Loucy (cell line): ENCODE results near the gene ANKRD13A.
"Not testable (repeated sequence)": the region's sequence is repeated elsewhere in the genome, so short reads cannot be mapped to it uniquely, and the experiment has no call there.

ENCODE experiments used
- H2AFZ ChIP-seq: fragments of 200-600 bp; sonication (generic); 2 replicates; pipeline ENCODE4 v1.6.0; 2016; ENCODE audit warnings: antibody characterized with exemption, mild to moderate bottlenecking, low read length, moderate library complexity
- H3F3A ChIP-seq: fragments of 200-600 bp; 2 replicates; pipeline ENCODE4 v1.6.0; 2016; ENCODE audit warnings: antibody characterized with exemption, low read depth, mild to moderate bottlenecking
- H3K27me3 ChIP-seq: fragments of 200-600 bp; sonication (generic); 2 replicates; pipeline ENCODE4 v1.6.1; 2014; ENCODE audit warnings: low read length, mild to moderate bottlenecking; ENCODE audit not compliant: insufficient read depth, poor library complexity, severe bottlenecking
- H3K36me3 ChIP-seq: fragments of 200-600 bp; sonication (generic); 2 replicates; pipeline ENCODE4 v1.6.1; 2016; ENCODE audit warnings: low read length; ENCODE audit not compliant: insufficient read depth
- H3K4me1 ChIP-seq: fragments of 200-600 bp; sonication (generic); 2 replicates; pipeline ENCODE4 v1.5.1; 2014; ENCODE audit warnings: low read length, mild to moderate bottlenecking; ENCODE audit not compliant: insufficient read depth, poor library complexity, severe bottlenecking
- H3K4me2 ChIP-seq: fragments of 200-600 bp; sonication (generic); 2 replicates; pipeline ENCODE4 v1.6.0; 2014; ENCODE audit warnings: antibody characterized with exemption, low read length, low read depth, mild to moderate bottlenecking; ENCODE audit not compliant: poor library complexity, severe bottlenecking
- H3K4me3 ChIP-seq: fragments of 200-600 bp; sonication (generic); 2 replicates; pipeline ENCODE4 v1.5.1; 2014; ENCODE audit warnings: low read length, mild to moderate bottlenecking, mixed read lengths; ENCODE audit not compliant: poor library complexity, severe bottlenecking
- H3K79me2 ChIP-seq: fragments of 200-600 bp; sonication (generic); 2 replicates; pipeline ENCODE4 v1.6.1; 2014; ENCODE audit warnings: low read length; ENCODE audit not compliant: insufficient read depth
- H3K9ac ChIP-seq: fragments of 200-600 bp; sonication (generic); 2 replicates; pipeline ENCODE4 v1.6.0; 2014; ENCODE audit warnings: mild to moderate bottlenecking, low read depth, low read length, moderate library complexity; ENCODE audit not compliant: poor library complexity, severe bottlenecking
- H3K9me2 ChIP-seq: fragments of 200-600 bp; sonication (generic); replicated peaks from 2 replicates; pipeline ENCODE4 v1.6.1; 2016; ENCODE audit warnings: low read depth, low read length, mixed read lengths
- H3K9me3 ChIP-seq: fragments of 200-600 bp; sonication (generic); 2 replicates; pipeline ENCODE4 v1.6.1; 2014; ENCODE audit warnings: mild to moderate bottlenecking, antibody characterized with exemption, low read length, low read depth; ENCODE audit not compliant: insufficient read depth
- H4K20me1 ChIP-seq: fragments of 200-600 bp; sonication (generic); 2 replicates; pipeline ENCODE4 v1.6.0; 2014; ENCODE audit warnings: antibody characterized with exemption, low read length, mild to moderate bottlenecking; ENCODE audit not compliant: insufficient read depth, poor library complexity, severe bottlenecking
- EZH2phosphoT487 ChIP-seq: fragments of 200-600 bp; IDR thresholded peaks from 2 replicates; pipeline ENCODE4 v1.6.1; 2018; ENCODE audit warnings: antibody characterized with exemption, mild to moderate bottlenecking, moderate library complexity, borderline replicate concordance
- TF ChIP-seq, protein P1 (sequence below): fragments of 200-600 bp; sonication (generic); conservative IDR thresholded peaks from 2 replicates; pipeline ENCODE4 v1.5.1; 2014; ENCODE audit warnings: mild to moderate bottlenecking, antibody characterized with exemption, low read length

ANKRD13A gene

DNA sequence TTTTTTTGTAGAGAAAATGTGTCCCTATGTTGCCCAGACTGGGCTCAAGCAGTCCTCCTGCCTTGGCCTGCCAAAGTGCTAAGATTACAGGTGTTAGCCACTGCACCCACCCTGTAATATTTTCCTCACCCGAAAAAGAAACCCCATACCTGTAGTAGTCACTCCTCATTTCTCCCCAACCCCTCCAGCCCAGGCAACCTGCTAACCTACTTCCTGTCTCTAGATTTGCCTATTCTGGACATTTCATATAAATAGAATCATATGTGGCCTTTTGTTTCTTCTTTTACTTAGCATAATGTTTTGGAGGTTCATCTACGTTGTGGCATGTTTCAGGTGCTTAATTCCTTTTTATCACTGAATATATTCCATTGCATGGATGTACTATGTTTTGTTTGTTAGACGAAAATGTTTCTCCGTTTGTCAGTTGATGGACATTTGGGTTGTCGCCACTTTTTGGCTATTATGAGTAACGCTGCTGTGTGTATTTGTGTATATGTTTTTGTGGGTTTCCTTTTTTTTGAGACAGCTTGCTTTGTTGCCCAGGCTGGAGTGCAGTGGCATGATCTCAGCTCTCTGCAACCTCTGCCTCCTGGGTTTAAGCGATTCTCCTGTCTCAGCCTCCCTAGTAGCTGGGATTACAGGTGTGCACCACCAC, 6.2 kb downstream of the ANKRD13A start:
- Histone ChIP-seq H3K4me2 (peak overlapping the region; percentile 35), H3K36me3 (no peaks in the 10 kb centered on the region), H3K4me1 (peaks cover 19% of the 10 kb centered on the region), H3K4me3 (no peak overlapping the region), H3K79me2 (peaks cover 79% of the 10 kb centered on the region), H2AFZ (no peak overlapping the region), H3K9ac (no peak overlapping the region), H3K27me3 (no peaks in the 10 kb centered on the region), H3K9me2 (no peaks in the 10 kb centered on the region), H4K20me1 (no peaks in the 10 kb centered on the region), H3K9me3 (no peaks in the 10 kb centered on the region), H3F3A (0 out of 2 replicates have a peak, but pooled peaks cover 4% of the 10 kb centered on the region)
- no peak for TF ChIP-seq EZH2phosphoT487
- TF ChIP-seq, protein P1, sequence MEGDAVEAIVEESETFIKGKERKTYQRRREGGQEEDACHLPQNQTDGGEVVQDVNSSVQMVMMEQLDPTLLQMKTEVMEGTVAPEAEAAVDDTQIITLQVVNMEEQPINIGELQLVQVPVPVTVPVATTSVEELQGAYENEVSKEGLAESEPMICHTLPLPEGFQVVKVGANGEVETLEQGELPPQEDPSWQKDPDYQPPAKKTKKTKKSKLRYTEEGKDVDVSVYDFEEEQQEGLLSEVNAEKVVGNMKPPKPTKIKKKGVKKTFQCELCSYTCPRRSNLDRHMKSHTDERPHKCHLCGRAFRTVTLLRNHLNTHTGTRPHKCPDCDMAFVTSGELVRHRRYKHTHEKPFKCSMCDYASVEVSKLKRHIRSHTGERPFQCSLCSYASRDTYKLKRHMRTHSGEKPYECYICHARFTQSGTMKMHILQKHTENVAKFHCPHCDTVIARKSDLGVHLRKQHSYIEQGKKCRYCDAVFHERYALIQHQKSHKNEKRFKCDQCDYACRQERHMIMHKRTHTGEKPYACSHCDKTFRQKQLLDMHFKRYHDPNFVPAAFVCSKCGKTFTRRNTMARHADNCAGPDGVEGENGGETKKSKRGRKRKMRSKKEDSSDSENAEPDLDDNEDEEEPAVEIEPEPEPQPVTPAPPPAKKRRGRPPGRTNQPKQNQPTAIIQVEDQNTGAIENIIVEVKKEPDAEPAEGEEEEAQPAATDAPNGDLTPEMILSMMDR = no peak

DNA sequence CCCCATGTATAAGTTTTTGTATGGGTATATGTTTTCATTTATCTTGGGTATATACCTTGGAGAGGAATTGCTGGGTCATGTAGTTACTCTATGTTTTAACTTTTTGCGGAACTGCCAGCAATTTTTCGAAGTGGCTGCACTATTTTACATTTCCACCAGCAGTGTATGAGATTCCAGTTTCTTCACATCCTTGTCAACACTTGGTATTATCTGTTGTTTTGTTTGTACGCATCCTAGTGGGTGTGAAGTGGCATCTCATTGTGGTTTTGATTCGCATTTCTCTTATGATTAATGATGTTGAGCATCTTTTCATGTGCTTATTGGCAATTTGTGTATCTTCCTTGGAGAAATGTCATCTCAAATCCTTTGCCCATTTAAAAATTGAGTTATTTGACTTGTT, 6.9 kb downstream of the ANKRD13A start:
- 0 out of 2 replicates have a peak, but pooled peaks cover 4% of the 10 kb centered on the region for H3F3A ChIP-seq
- H2AFZ ChIP-seq = no peak overlapping the region
- H3K4me3 ChIP-seq = no peak overlapping the region
- no peaks in the 10 kb centered on the region for H3K9me3 ChIP-seq
- H3K27me3 ChIP-seq = no peaks in the 10 kb centered on the region
- no peaks in the 10 kb centered on the region for H3K36me3 ChIP-seq
- H3K4me2 ChIP-seq = no peak overlapping the region
- H3K4me1 ChIP-seq = peaks cover 17% of the 10 kb centered on the region
- H4K20me1 ChIP-seq = no peaks in the 10 kb centered on the region
- H3K9ac ChIP-seq = no peak overlapping the region
- no peaks in the 10 kb centered on the region for H3K9me2 ChIP-seq
- TF ChIP-seq, protein P1 = no peak
- no peak for TF ChIP-seq EZH2phosphoT487
- H3K79me2 ChIP-seq = peaks cover 73% of the 10 kb centered on the region

DNA sequence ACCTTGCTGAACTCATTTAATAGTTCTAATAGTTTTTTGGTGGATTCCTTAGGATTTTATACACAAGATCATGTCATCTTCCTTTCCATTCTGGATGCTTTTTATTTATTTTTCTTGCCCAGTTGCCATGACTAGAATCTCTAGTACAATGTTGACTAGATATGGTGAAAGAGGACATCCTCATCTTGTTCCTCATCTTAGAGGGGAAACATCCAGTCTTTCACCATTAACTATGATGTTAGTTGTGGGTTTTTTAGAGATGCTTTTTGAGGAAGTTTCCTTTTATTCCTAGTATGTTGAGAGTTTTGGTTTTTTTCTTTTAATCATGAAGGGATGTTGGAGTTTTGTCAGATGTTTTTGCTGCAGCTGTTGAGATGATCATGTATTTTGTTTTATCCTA, 8.7 kb downstream of the ANKRD13A start:
- Histone ChIP-seq H3K27me3 (no peaks in the 10 kb centered on the region), H3K4me1 (peaks cover 14% of the 10 kb centered on the region), H3F3A (0 out of 2 replicates have a peak, but pooled peaks cover 4% of the 10 kb centered on the region), H3K4me2 (no peak overlapping the region), H3K9me2 (no peaks in the 10 kb centered on the region), H4K20me1 (no peaks in the 10 kb centered on the region), H3K36me3 (peaks cover 10% of the 10 kb centered on the region; the same call in 1 of the 2 replicates), H3K79me2 (peaks cover 58% of the 10 kb centered on the region), H3K9ac (no peak overlapping the region), H3K9me3 (no peaks in the 10 kb centered on the region), H3K4me3 (no peak overlapping the region), H2AFZ (no peak overlapping the region)
- TF ChIP-seq, protein P1 = no peak
- TF ChIP-seq EZH2phosphoT487 = no peak

DNA sequence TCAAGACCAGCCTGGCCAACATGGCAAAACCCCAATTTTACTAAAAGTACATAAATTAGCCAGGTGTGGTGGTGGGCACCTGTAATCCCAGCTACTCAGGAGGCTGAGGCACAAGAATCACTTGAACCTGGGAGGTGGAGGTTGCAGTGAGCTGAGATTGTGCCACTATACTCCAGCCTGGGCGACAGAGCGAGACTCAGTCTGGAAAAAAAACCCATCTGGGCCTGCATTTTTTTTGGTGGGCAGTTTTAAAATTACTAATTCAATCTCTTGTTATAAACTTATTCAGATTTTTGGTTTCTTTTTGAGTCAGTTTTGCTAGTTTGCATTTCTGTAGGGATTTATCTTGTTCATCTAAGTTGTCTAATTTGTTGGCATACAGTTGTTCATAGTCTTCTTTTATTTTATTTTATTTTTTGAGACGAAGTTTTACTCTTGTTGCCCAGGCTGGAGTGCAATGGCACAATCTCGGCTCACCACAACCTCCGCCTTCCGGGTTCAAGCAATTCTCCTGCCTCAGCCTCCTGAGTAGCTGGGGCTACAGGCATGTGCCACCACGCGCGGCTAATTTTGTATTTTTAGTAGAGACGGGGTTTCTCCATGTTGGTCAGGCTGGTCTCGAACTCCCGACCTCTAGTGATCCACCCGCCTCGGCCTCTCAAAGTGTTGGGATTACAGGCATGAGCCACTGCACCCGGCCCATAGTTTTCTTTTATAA, 9.6 kb downstream of the ANKRD13A start:
- H2AFZ ChIP-seq, H3K27me3 ChIP-seq, H3K4me1 ChIP-seq, H3F3A ChIP-seq, H3K9me2 ChIP-seq, H3K9me3 ChIP-seq, H4K20me1 ChIP-seq, H3K4me2 ChIP-seq, H3K9ac ChIP-seq, H3K4me3 ChIP-seq: not testable (repeated sequence)
- peaks cover 16% of the 10 kb centered on the region; the same call in 1 of the 2 replicates for H3K36me3 ChIP-seq
- H3K79me2 ChIP-seq = peaks cover 50% of the 10 kb centered on the region
